MM.1S (cell line): ENCODE data around the gene SENP1.

Source experiments
- EZH2phosphoT487 ChIP-seq: fragments of 300-600 bp; sonication (generic); IDR thresholded peaks from 2 replicates; pipeline ENCODE4 v1.6.1; 2018; ENCODE audit warnings: antibody characterized with exemption, low read length
- TF ChIP-seq, protein P1 (sequence below): fragments of 300-600 bp; sonication (generic); IDR thresholded peaks from 2 replicates; pipeline ENCODE4 v1.5.1; 2016; ENCODE audit warnings: antibody characterized with exemption, low read length, mixed read lengths

DNA sequence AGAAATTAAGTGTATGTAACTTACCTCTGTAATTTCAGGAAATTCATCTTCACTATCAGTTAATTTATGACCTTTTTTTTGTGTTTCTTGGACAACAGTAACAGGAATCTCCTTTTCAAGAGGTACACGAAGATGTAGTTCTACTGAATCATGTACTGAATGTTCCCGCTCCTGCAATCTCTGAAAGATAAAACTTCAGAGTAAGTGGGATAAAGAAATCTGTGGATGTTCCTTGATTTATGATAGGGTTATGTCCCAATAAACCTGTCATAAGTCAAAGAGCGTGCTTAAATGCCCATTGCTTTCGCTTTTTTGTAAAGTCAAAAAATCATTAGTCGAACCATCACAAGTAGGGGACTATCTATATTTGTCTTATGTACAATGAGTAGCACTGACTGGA lies 40.8 kb downstream of the SENP1 start:
- TF ChIP-seq, protein P1, sequence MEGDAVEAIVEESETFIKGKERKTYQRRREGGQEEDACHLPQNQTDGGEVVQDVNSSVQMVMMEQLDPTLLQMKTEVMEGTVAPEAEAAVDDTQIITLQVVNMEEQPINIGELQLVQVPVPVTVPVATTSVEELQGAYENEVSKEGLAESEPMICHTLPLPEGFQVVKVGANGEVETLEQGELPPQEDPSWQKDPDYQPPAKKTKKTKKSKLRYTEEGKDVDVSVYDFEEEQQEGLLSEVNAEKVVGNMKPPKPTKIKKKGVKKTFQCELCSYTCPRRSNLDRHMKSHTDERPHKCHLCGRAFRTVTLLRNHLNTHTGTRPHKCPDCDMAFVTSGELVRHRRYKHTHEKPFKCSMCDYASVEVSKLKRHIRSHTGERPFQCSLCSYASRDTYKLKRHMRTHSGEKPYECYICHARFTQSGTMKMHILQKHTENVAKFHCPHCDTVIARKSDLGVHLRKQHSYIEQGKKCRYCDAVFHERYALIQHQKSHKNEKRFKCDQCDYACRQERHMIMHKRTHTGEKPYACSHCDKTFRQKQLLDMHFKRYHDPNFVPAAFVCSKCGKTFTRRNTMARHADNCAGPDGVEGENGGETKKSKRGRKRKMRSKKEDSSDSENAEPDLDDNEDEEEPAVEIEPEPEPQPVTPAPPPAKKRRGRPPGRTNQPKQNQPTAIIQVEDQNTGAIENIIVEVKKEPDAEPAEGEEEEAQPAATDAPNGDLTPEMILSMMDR, result no peak
- no peak for TF ChIP-seq EZH2phosphoT487
